PC-9 (cell line): Measurements from ENCODE around the gene DSCAML1.

Source experiments
- EZH2 ChIP-seq: fragments of 200-600 bp; sonication (generic); IDR thresholded peaks from 2 replicates; pipeline ENCODE4 v1.8.0; 2017; ENCODE audit warnings: antibody characterized with exemption, low read depth
- TF ChIP-seq, protein P1 (sequence below): fragments of 200-600 bp; sonication (generic); conservative IDR thresholded peaks from 2 replicates; pipeline ENCODE4 v1.6.1; 2017; ENCODE audit warnings: mixed run types, antibody characterized with exemption, mild to moderate bottlenecking, moderate library complexity

GRCh38 chr11:117748771-117749540, 48.1 kb downstream of the DSCAML1 start:
- no peak for TF ChIP-seq EZH2
- TF ChIP-seq, protein P1, sequence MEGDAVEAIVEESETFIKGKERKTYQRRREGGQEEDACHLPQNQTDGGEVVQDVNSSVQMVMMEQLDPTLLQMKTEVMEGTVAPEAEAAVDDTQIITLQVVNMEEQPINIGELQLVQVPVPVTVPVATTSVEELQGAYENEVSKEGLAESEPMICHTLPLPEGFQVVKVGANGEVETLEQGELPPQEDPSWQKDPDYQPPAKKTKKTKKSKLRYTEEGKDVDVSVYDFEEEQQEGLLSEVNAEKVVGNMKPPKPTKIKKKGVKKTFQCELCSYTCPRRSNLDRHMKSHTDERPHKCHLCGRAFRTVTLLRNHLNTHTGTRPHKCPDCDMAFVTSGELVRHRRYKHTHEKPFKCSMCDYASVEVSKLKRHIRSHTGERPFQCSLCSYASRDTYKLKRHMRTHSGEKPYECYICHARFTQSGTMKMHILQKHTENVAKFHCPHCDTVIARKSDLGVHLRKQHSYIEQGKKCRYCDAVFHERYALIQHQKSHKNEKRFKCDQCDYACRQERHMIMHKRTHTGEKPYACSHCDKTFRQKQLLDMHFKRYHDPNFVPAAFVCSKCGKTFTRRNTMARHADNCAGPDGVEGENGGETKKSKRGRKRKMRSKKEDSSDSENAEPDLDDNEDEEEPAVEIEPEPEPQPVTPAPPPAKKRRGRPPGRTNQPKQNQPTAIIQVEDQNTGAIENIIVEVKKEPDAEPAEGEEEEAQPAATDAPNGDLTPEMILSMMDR: no peak
